Prostate gland (tissue), 2 donors: ENCODE results near the gene RAB5B. TPM values are rescaled to one million over a fixed set of nuclear protein-coding genes. Genes with fewer than 3 reads are reported as not detected.
A peak's percentile ranks its signal among the peaks of the same experiment; 100 is the strongest.

Experiments used
- DNase-seq: peaks from one replicate; pipeline ENCODE4 v3.0.0-alpha.2; 2019; ENCODE audit warnings: low spot score
- H3K27ac ChIP-seq, 2 donors: fragments of 200-600 bp; sonication (generic); 2 replicates each; pipeline ENCODE4 v1.5.1; 2017 to 2019
- H3K27me3 ChIP-seq: fragments of 200-600 bp; sonication (generic); replicated peaks from 2 replicates; pipeline ENCODE4 v1.5.1; 2019; ENCODE audit not compliant: insufficient read depth
- H3K36me3 ChIP-seq, 2 donors: fragments of 200-600 bp; sonication (generic); 1 replicate in 1 of 2; 2 replicates in 1 of 2; pipeline versions ENCODE4 v1.5.1 to v1.8.1; 2017 to 2019
- H3K4me1 ChIP-seq: fragments of 200-600 bp; sonication (generic); replicated peaks from 2 replicates; pipeline ENCODE4 v1.5.1; 2019
- H3K4me3 ChIP-seq, 2 donors: fragments of 200-600 bp; sonication (generic); 2 replicates each; pipeline ENCODE4 v1.5.1; 2017 to 2019
- H3K9me3 ChIP-seq: fragments of 200-600 bp; sonication (generic); 2 replicates; pipeline ENCODE4 v1.5.1; 2017
- CTCF ChIP-seq, 4 experiments: fragments of 200-600 bp in 2 of 4; fragments of 450-650 bp in 2 of 4; sonication (generic) in 2 of 4; IDR thresholded peaks; 1 replicate in 3 of 4; 2 replicates in 1 of 4; pipeline ENCODE4 v1.5.1; 2016 to 2019; ENCODE audit warnings: antibody characterized with exemption in 4 of 4, mild to moderate bottlenecking in 2 of 4, moderate library complexity in 2 of 4
- POLR2A ChIP-seq: fragments of 450-650 bp; IDR thresholded peaks from one replicate; pipeline ENCODE4 v1.6.1; 2016; ENCODE audit warnings: antibody characterized with exemption, mild to moderate bottlenecking
- POLR2AphosphoS5 ChIP-seq: sonication (generic); formaldehyde crosslinking; IDR thresholded peaks from one replicate; pipeline ENCODE4 v1.6.1; 2017; ENCODE audit warnings: antibody characterized with exemption
- WGBS: methylation state at CpG from one replicate; pipeline ENCODE4 v1.1.5; 2018; 5-methylcytosine and 5-hydroxymethylcytosine counted together
- intact Hi-C: fragments of 100-400 bp; cut with DNase I; formaldehyde crosslinking; loops from one replicate; pipeline ENCODE4 v1.14.2; 2022
- total RNA-seq, 2 donors: library from RNA; depleted of rRNA; stranded (reverse); fragments of >200 nt; gene quantifications; one replicate each; pipeline ENCODE4 v1.1.0, GENCODE V29; 2016

RAB5B gene
- total RNA-seq, 2 donors from 2014 or later = 82.5 to 191 TPM

- no peak overlapping the region for H3K4me3 ChIP-seq
- H3K27me3 ChIP-seq = no peaks in the 10 kb centered on the region
- no peaks in the 10 kb centered on the region for H3K36me3 ChIP-seq
- TF ChIP-seq POLR2A (no peak), POLR2AphosphoS5 (peak; percentile 36), CTCF (IDR thresholded peaks at IDR 0.05) (peak in 3 of 4 experiments; percentile 60 to 70 (median 68))
- peak overlapping the region in 1 of 2 donors; percentile 39 for H3K27ac ChIP-seq
- intact Hi-C loops = loop anchor here (5.0 kb wide), 1 partner anchor 37 kb away; no protein-coding TSS in a partner anchor
- peak; percentile 27 for DNase-seq
- 78% methylated on average over 6 of the region's 6 CpGs for WGBS
- peaks cover 4% of the 10 kb centered on the region for H3K4me1 ChIP-seq
- no peaks in the 10 kb centered on the region for H3K9me3 ChIP-seq
Observed at GRCh38 chr12:56029666-56030293, 55.9 kb downstream of the RAB5B start.

- H3K36me3 ChIP-seq = no peaks in the 10 kb centered on the region
Observed at GRCh38 chr12:56031987-56032386, 58.1 kb downstream of the RAB5B start.

GRCh38 chr12:56034586-56035332 lies 60.9 kb downstream of the RAB5B start:
- H3K27ac ChIP-seq = no peak overlapping the region
- H3K36me3 ChIP-seq = no peaks in the 10 kb centered on the region
- DNase-seq = no peak
- H3K27me3 ChIP-seq = no peaks in the 10 kb centered on the region
- H3K4me3 ChIP-seq = no peak overlapping the region
- no peaks in the 10 kb centered on the region for H3K4me1 ChIP-seq
- intact Hi-C loops = loop anchor here (5.0 kb wide), 1 partner anchor 42 kb away; no protein-coding TSS in a partner anchor
- no peak for TF ChIP-seq CTCF (IDR thresholded peaks at IDR 0.05)
- no peak for TF ChIP-seq POLR2A
- TF ChIP-seq POLR2AphosphoS5 = no peak
- WGBS = 84% methylated on average over 18 of the region's 21 CpGs
- H3K9me3 ChIP-seq = no peaks in the 10 kb centered on the region

More at GRCh38 chr12:56031987-56032386, 58.1 kb downstream of the RAB5B start:
- Histone ChIP-seq H3K4me1 (peaks cover 4% of the 10 kb centered on the region), H3K9me3 (no peaks in the 10 kb centered on the region), H3K4me3 (no peak overlapping the region), H3K27me3 (no peaks in the 10 kb centered on the region), H3K27ac (no peak overlapping the region)
- 75% methylated on average over 1 of the region's 1 CpG for WGBS
- intact Hi-C loops = loop anchor here (5.0 kb wide), 1 partner anchor 40 kb away; no protein-coding TSS in a partner anchor
- no peak for DNase-seq
- TF ChIP-seq CTCF (IDR thresholded peaks at IDR 0.05) = no peak
- TF ChIP-seq POLR2AphosphoS5 = no peak
- no peak for TF ChIP-seq POLR2A

GRCh38 chr12:56037161-56037560 lies 63.3 kb downstream of the RAB5B start:
- Histone ChIP-seq H3K4me3 (no peak overlapping the region), H3K9me3 (no peaks in the 10 kb centered on the region), H3K27me3 (no peaks in the 10 kb centered on the region), H3K36me3 (no peaks in the 10 kb centered on the region), H3K27ac (no peak overlapping the region), H3K4me1 (no peaks in the 10 kb centered on the region)
- WGBS = 60% methylated on average over 2 of the region's 2 CpGs
- no peak for DNase-seq
- TF ChIP-seq POLR2AphosphoS5 = no peak
- TF ChIP-seq CTCF (IDR thresholded peaks at IDR 0.05) = no peak
- TF ChIP-seq POLR2A = no peak
- intact Hi-C loops = no loop called here
